RWPE1 (cell line): ENCODE data around the gene FERMT1.

ENCODE experiments used
- CTCF ChIA-PET: fragments of 350-600 bp; sonication (Branson Sonifier 250); formaldehyde crosslinking; extraction: SDS; loops from one replicate; lab custom pipeline; 2021; lab: Yijun Ruan, JAX
- POLR2A ChIA-PET: fragments of 400-600 bp; formaldehyde crosslinking; extraction: SDS; loops from one replicate; lab custom pipeline; 2020; ENCODE audit warnings: antibody characterized with exemption; ENCODE audit not compliant: low non-redundant PET; lab: Yijun Ruan, JAX
- DNase-seq: peaks from one replicate; pipeline ENCODE4 v3.0.0; 2012; ENCODE audit warnings: low spot score
- H3K27ac ChIP-seq: fragments of 450-650 bp; 2 replicates; pipeline ENCODE4 v1.5.1; 2017
- CTCF ChIP-seq: fragments of 450-650 bp; conservative IDR thresholded peaks from 2 replicates; pipeline ENCODE4 v1.5.1; 2017; ENCODE audit warnings: low read depth, mild to moderate bottlenecking

Gene FERMT1

GRCh38 chr20:6041808-6042265 lies 81.0 kb downstream of the FERMT1 start:
- no peak for TF ChIP-seq CTCF
- DNase-seq: no peak
- POLR2A ChIA-PET: no interaction called here
- H3K27ac ChIP-seq: no peak overlapping the region
- CTCF ChIA-PET: interaction anchor here (0.7 kb wide), 1 partner anchor 606 kb away, joined by 3 read pairs; no protein-coding TSS in a partner anchor

- CTCF ChIA-PET: interaction anchor here (0.7 kb wide), 1 partner anchor 606 kb away, joined by 3 read pairs; no protein-coding TSS in a partner anchor
- no peak for TF ChIP-seq CTCF
- POLR2A ChIA-PET: no interaction called here
- no peak overlapping the region for H3K27ac ChIP-seq
- DNase-seq: no peak
Observed at GRCh38 chr20:6040958-6041807, 81.6 kb downstream of the FERMT1 start.

- POLR2A ChIA-PET: no interaction called here
- no peak for DNase-seq
- CTCF ChIA-PET: no interaction called here
- H3K27ac ChIP-seq: no peak overlapping the region
- TF ChIP-seq CTCF: no peak
Observed at GRCh38 chr20:6040540-6040939, 82.3 kb downstream of the FERMT1 start.

- no peak for TF ChIP-seq CTCF
- no peak overlapping the region for H3K27ac ChIP-seq
- DNase-seq: no peak
- ChIA-PET CTCF (no interaction called here), POLR2A (no interaction called here)
Observed at GRCh38 chr20:6039766-6040165, 83.1 kb downstream of the FERMT1 start.

GRCh38 chr20:6038256-6038655 lies 84.6 kb downstream of the FERMT1 start:
- ChIA-PET CTCF (interaction anchor here (0.5 kb wide), 1 partner anchor 901 kb away, joined by 3 read pairs; no protein-coding TSS in a partner anchor), POLR2A (no interaction called here)
- DNase-seq: no peak
- H3K27ac ChIP-seq: no peak overlapping the region
- no peak for TF ChIP-seq CTCF

GRCh38 chr20:6037082-6037481 lies 85.7 kb downstream of the FERMT1 start:
- POLR2A ChIA-PET: no interaction called here
- no peak for DNase-seq
- no peak overlapping the region for H3K27ac ChIP-seq
- CTCF ChIA-PET: interaction anchor here (0.6 kb wide), 1 partner anchor 447 kb away, joined by 3 read pairs; no protein-coding TSS in a partner anchor
- TF ChIP-seq CTCF: no peak
